Esophagus muscularis mucosa (tissue), 4 donors: ENCODE measurements around the gene BACE2. TPM values are rescaled to one million over a fixed set of nuclear protein-coding genes. Genes with fewer than 3 reads are reported as not detected.

Experiments
- DNase-seq: peaks from one replicate; pipeline ENCODE4 v3.0.0-alpha.2; 2017; ENCODE audit errors: extremely low spot score
- H3K27ac ChIP-seq, 4 donors: fragments of 200-600 bp; sonication (generic); replicated peaks in 1 of 4; 1 replicate in 3 of 4; 2 replicates in 1 of 4; pipeline ENCODE4 v1.5.1; 2016 to 2019; ENCODE audit warnings: mild to moderate bottlenecking in 1 of 4
- H3K27me3 ChIP-seq, 4 donors: fragments of 200-600 bp; sonication (generic); one replicate each; pipeline versions ENCODE4 v1.5.1 to v1.6.0; 2016 to 2019
- H3K36me3 ChIP-seq, 4 donors: fragments of 200-600 bp; sonication (generic); one replicate each; pipeline ENCODE4 v1.5.1; 2016 to 2019
- H3K4me1 ChIP-seq, 4 donors: fragments of 200-600 bp; sonication (generic); one replicate each; pipeline ENCODE4 v1.5.1; 2016 to 2019
- H3K4me3 ChIP-seq, 4 donors: fragments of 200-600 bp; sonication (generic); 1 replicate in 2 of 4; 2 replicates in 2 of 4; pipeline ENCODE4 v1.5.1; 2016 to 2019; ENCODE audit warnings: mild to moderate bottlenecking in 4 of 4, moderate library complexity in 1 of 4
- H3K9me3 ChIP-seq, 4 donors: fragments of 200-600 bp; sonication (generic); 1 replicate in 3 of 4; 2 replicates in 1 of 4; pipeline ENCODE4 v1.5.1; 2016 to 2019
- EP300 ChIP-seq: sonication (generic); formaldehyde crosslinking; IDR thresholded peaks from one replicate; pipeline ENCODE4 v1.6.1; 2017; ENCODE audit warnings: antibody characterized with exemption
- POLR2A ChIP-seq: fragments of 450-650 bp; IDR thresholded peaks from one replicate; pipeline ENCODE4 v1.6.1; 2017; ENCODE audit warnings: antibody characterized with exemption, moderate library complexity, mild to moderate bottlenecking, low read depth
- POLR2AphosphoS5 ChIP-seq, 2 donors: sonication (generic); formaldehyde crosslinking; IDR thresholded peaks; one replicate each; pipeline ENCODE4 v1.6.1; 2017; ENCODE audit warnings: antibody characterized with exemption in 2 of 2
- WGBS: methylation state at CpG from one replicate; pipeline ENCODE4 v1.1.5; 2018; 5-methylcytosine and 5-hydroxymethylcytosine counted together
- intact Hi-C: fragments of 100-400 bp; cut with DNase I; formaldehyde crosslinking; loops from one replicate; pipeline ENCODE4 v1.15.1; 2023
- total RNA-seq, 4 donors: library from RNA; depleted of rRNA; stranded (reverse); fragments of >200 nt; gene quantifications; one replicate each; pipeline versions ENCODE4 v1.1.0 to v1.2.1, GENCODE V29; 2016
- TF ChIP-seq, protein P1 (sequence below), 3 experiments: fragments of 200-600 bp in 2 of 3; fragments of 450-650 bp in 1 of 3; sonication (generic) in 2 of 3; IDR thresholded peaks; one replicate each; pipeline ENCODE4 v1.5.1; 2017 to 2019; ENCODE audit warnings: antibody characterized with exemption in 3 of 3, mild to moderate bottlenecking in 2 of 3, moderate library complexity in 1 of 3

Gene BACE2
- total RNA-seq, result 10 to 100 TPM; 44.9 to 61.6 (median 58.2) TPM

DNA sequence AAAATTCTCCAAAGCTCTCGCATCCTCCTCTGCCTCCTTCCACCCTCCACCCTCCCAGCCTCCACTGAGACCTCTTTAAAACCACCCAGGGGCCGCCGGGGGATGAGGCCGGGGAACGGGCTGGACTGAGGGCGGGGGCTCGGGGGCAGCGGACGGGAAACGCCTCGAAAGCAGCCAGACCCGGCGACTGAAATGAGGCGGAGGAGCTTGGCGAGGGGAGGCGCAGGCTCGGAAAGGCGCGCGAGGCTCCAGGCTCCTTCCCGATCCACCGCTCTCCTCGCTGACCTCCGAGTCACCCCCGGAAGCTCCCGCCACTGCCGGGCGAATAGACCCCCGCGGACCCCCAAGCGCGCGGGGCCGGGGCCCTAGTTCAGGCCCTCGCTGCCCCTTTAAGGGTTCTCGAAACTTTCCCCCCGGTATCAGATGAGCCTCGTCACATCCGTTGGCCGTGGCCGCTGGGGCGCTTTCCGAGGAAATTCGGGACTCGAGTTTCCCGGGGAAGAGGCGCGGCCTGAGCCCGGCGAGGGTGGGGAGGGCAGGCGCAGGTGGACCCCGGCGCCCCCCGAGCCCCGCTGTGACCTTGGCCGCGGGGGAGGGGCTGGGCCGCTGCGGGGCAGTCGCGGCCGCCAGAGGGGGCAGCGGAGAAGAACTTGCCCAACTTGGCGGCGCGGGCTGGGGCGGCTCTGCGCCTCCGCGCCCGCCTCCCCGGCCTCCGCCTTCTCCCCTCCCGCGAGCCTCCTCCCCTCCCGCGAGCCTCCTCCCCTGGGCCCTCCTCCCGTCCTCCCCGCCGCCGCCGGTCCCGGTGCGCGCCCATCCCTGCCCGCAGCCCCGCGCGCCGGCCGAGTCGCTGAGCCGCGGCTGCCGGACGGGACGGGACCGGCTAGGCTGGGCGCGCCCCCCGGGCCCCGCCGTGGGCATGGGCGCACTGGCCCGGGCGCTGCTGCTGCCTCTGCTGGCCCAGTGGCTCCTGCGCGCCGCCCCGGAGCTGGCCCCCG lies at the start of gene BACE2:
Gene BACE2, plus strand, starts transcription at position 813 of the 995 bp plus-strand sequence. Its CDS starts 104 bp downstream, at position 917.
- Histone ChIP-seq H3K4me3 (peak within 1 kb of the TSS; percentile 90 to 98 (median 93)), H3K27ac (peak within 1 kb of the TSS; percentile 94 to 97 (median 96)), H3K4me1 (peaks cover 22 to 47% (median 45%) of the 10 kb centered on the region in 4 donors), H3K9me3 (no peaks in the 10 kb centered on the region), H3K36me3 (no peaks in the 10 kb centered on the region), H3K27me3 (no peaks in the 10 kb centered on the region)
- peak; percentile 95 for DNase-seq
- intact Hi-C loops, result no loop called here
- WGBS, result 0% methylated on average over 8 of the region's 111 CpGs
- TF ChIP-seq EP300 (no peak), POLR2AphosphoS5 (IDR thresholded peaks at IDR 0.05) (peak; percentile 64 to 70), POLR2A (no peak)
- TF ChIP-seq, protein P1, sequence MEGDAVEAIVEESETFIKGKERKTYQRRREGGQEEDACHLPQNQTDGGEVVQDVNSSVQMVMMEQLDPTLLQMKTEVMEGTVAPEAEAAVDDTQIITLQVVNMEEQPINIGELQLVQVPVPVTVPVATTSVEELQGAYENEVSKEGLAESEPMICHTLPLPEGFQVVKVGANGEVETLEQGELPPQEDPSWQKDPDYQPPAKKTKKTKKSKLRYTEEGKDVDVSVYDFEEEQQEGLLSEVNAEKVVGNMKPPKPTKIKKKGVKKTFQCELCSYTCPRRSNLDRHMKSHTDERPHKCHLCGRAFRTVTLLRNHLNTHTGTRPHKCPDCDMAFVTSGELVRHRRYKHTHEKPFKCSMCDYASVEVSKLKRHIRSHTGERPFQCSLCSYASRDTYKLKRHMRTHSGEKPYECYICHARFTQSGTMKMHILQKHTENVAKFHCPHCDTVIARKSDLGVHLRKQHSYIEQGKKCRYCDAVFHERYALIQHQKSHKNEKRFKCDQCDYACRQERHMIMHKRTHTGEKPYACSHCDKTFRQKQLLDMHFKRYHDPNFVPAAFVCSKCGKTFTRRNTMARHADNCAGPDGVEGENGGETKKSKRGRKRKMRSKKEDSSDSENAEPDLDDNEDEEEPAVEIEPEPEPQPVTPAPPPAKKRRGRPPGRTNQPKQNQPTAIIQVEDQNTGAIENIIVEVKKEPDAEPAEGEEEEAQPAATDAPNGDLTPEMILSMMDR (IDR thresholded peaks at IDR 0.05), result peak; percentile 76 to 84 (median 76)

DNA sequence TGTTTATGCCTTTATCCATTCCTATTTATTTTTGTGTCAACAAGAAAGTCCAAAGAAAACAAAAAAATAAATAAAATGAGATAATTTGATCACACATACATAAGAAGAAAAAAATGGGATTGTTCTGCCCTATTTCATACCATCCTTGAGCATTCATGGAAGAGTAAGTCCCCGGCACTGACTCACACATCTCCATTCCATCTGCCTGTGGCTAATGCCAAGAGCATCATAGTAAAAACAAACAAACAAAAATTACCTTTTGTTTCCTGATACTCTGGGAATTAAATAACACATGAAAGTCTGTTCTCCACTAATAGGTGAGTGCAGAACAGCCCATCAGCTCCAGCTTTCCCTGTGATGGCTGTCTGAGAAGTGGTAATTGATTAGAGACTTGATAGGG lies 48.1 kb upstream of the BACE2 start:
- intact Hi-C loops, result loop anchor here (5.0 kb wide), 1 partner anchor 342 kb away; no protein-coding TSS in a partner anchor
- H3K4me1 ChIP-seq, result peaks cover 0 to 5% (median 2%) of the 10 kb centered on the region in 4 donors
- no peaks in the 10 kb centered on the region for H3K9me3 ChIP-seq
- no peak for TF ChIP-seq POLR2A
- TF ChIP-seq EP300, result no peak
- TF ChIP-seq, protein P1 (IDR thresholded peaks at IDR 0.05), result no peak
- TF ChIP-seq POLR2AphosphoS5 (IDR thresholded peaks at IDR 0.05), result no peak
- H3K4me3 ChIP-seq, result no peak overlapping the region
- no peak overlapping the region for H3K27ac ChIP-seq
- no peaks in the 10 kb centered on the region for H3K36me3 ChIP-seq
- H3K27me3 ChIP-seq, result peaks cover 0 to 21% (median 0%) of the 10 kb centered on the region in 4 donors
- no peak for DNase-seq
- WGBS, result 85% methylated on average over 1 of the region's 1 CpG

DNA sequence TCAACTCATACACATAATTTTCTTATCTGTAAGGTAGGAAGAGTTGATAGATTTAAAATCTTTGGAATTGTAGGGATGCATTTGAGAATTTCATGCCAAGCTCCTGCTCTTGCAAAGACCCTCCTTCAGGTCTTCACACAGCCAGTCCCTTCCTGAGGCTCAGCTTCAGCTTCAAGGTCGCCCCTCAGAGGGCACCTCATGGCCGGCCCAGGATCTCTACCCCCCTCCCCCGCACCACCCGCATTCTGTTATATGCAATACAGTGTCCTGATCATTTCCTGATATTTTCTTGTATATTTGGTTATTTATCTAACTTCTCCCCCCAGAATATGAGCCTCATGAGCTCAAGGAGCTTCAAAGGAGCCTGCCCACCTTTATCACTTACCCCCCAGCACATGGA lies 47.0 kb upstream of the BACE2 start:
- WGBS, result 88% methylated on average over 4 of the region's 4 CpGs
- Histone ChIP-seq H3K36me3 (no peaks in the 10 kb centered on the region), H3K4me1 (peaks cover 0 to 11% (median 4%) of the 10 kb centered on the region in 4 donors), H3K27ac (no peak overlapping the region), H3K4me3 (no peak overlapping the region), H3K9me3 (no peaks in the 10 kb centered on the region), H3K27me3 (peaks cover 0 to 17% (median 0%) of the 10 kb centered on the region in 4 donors)
- intact Hi-C loops, result loop anchor here (5.0 kb wide), 1 partner anchor 341 kb away; no protein-coding TSS in a partner anchor
- TF ChIP-seq POLR2A (no peak), EP300 (no peak), POLR2AphosphoS5 (IDR thresholded peaks at IDR 0.05) (no peak)
- TF ChIP-seq, protein P1 (IDR thresholded peaks at IDR 0.05), result no peak
- DNase-seq, result no peak

DNA sequence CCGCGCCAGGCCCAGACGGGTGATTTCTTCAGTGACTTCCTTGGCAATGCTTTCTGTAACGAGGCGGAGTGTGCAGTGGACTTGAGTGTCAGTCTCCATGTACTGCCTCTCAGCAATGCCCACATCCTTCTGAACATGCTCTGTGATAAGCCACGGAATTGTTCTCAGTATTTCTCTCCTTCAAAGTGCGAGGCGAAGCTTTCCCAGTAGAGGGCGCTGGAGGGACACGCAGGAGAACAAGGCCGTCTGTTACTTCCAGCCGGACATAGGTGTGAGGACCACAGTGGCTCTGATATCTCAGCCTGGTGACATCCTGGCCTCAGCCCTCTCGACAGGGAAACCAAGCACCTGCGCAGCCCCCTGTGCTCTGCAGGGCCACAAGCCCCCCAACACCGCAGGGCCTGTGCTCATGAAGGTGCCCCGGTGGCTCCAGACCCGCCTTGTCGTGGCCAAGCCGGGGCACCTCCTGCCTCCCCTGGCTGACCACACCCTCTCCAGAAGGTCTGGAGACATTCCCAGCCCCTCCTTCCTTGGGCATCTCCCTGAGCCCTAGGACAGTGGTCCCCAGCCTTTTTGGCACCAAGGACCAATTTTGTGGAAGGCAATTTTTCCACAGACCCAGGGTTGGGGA lies 46.1 kb upstream of the BACE2 start:
- TF ChIP-seq, protein P1 (IDR thresholded peaks at IDR 0.05), result peak; percentile 73 to 94 (median 80)
- TF ChIP-seq EP300, result no peak
- TF ChIP-seq POLR2AphosphoS5 (IDR thresholded peaks at IDR 0.05), result peak in 1 of 2 donors; percentile 44
- no peak for TF ChIP-seq POLR2A
- no peaks in the 10 kb centered on the region for H3K9me3 ChIP-seq
- DNase-seq, result peak; percentile 97
- H3K27me3 ChIP-seq, result peaks cover 0 to 12% (median 0%) of the 10 kb centered on the region in 4 donors
- H3K36me3 ChIP-seq, result no peaks in the 10 kb centered on the region
- no peak overlapping the region for H3K27ac ChIP-seq
- 32% methylated on average over 9 of the region's 19 CpGs for WGBS
- intact Hi-C loops, result loop anchor here (5.0 kb wide), 1 partner anchor 340 kb away; no protein-coding TSS in a partner anchor
- H3K4me1 ChIP-seq, result peaks cover 0 to 11% (median 4%) of the 10 kb centered on the region in 4 donors
- no peak overlapping the region for H3K4me3 ChIP-seq
